GM13977 (cell line): ENCODE data around the gene SEMA3B.

ENCODE experiments used
- DNase-seq: peaks from one replicate; pipeline ENCODE4 v3.0.0; 2012; ENCODE audit warnings: low spot score
- CTCF ChIP-seq: IDR thresholded peaks from 2 replicates; pipeline ENCODE4 v1.5.1; 2012; ENCODE audit warnings: mild to moderate bottlenecking, control low read depth; ENCODE audit not compliant: insufficient read depth; ENCODE audit errors: extremely low read depth, missing control alignments
- in situ Hi-C: fragments of 300-500 bp; cut with MboI; formaldehyde crosslinking; loops from one replicate; pipeline ENCODE4 v1.12.0; 2022; ENCODE audit warnings: low sequenced_read_pairs, low pct_unique_long_range_greater_than_20kb, mixed read lengths, inconsistent platforms; ENCODE audit not compliant: unreplicated experiment

Gene SEMA3B

GRCh38 chr3:50319894-50320625, 51.1 kb downstream of the SEMA3B start:
- in situ Hi-C loops: no loop called here
- TF ChIP-seq CTCF: no peak

GRCh38 chr3:50320853-50321335, 51.9 kb downstream of the SEMA3B start:
- in situ Hi-C loops: no loop called here
- no peak for TF ChIP-seq CTCF

More at GRCh38 chr3:50319894-50320625, 51.1 kb downstream of the SEMA3B start:
- DNase-seq: no peak

GRCh38 chr3:50321336-50322114, 52.6 kb downstream of the SEMA3B start:
- TF ChIP-seq CTCF: peak; percentile 59
- in situ Hi-C loops: no loop called here
- peak; percentile 93 for DNase-seq

More at GRCh38 chr3:50320853-50321335, 51.9 kb downstream of the SEMA3B start:
- peak; percentile 88 for DNase-seq

- in situ Hi-C loops: no loop called here
- TF ChIP-seq CTCF: no peak
- no peak for DNase-seq
These were observed 53.1 kb downstream of the SEMA3B start for GRCh38 chr3:50322115-50322385.

- DNase-seq: no peak
- in situ Hi-C loops: no loop called here
These were observed 53.6 kb downstream of the SEMA3B start, which contains the start of gene HYAL2 for GRCh38 chr3:50322386-50323091. HYAL2 (minus strand) TSS chr3:50322745; CDS start chr3:50320489, 2,256 bp downstream.

More at GRCh38 chr3:50322386-50323091, 53.6 kb downstream of the SEMA3B start, which contains the start of gene HYAL2:
- TF ChIP-seq CTCF: no peak
